GM20000 (cell line): ENCODE measurements around the gene P4HB.

ENCODE experiments used
- DNase-seq: peaks from one replicate; pipeline ENCODE4 v3.0.0; 2012; ENCODE audit warnings: low spot score
- TF ChIP-seq, protein P1 (sequence below): IDR thresholded peaks from 2 replicates; pipeline ENCODE4 v1.5.1; 2012; ENCODE audit warnings: mild to moderate bottlenecking, control low read depth; ENCODE audit errors: extremely low read depth, missing control alignments

The P4HB gene

DNA sequence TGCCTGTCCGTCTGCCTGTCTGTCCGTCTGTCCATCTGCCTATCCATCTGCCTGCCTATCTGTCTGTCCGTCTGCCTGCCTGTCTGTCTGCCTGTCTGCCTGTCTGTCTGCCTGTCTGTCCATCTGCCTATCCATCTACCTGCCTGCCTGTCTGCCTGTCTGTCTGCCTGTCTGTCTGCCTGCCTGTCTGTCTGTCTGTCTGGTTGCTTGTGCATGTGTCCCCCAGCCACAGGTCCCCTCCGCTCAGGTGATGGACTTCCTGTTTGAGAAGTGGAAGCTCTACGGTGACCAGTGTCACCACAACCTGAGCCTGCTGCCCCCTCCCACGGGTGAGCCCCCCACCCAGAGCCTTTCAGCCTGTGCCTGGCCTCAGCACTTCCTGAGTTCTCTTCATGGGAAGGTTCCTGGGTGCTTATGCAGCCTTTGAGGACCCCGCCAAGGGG is 50.8 kb downstream of the P4HB start:
- DNase-seq: no peak
- TF ChIP-seq, protein P1, sequence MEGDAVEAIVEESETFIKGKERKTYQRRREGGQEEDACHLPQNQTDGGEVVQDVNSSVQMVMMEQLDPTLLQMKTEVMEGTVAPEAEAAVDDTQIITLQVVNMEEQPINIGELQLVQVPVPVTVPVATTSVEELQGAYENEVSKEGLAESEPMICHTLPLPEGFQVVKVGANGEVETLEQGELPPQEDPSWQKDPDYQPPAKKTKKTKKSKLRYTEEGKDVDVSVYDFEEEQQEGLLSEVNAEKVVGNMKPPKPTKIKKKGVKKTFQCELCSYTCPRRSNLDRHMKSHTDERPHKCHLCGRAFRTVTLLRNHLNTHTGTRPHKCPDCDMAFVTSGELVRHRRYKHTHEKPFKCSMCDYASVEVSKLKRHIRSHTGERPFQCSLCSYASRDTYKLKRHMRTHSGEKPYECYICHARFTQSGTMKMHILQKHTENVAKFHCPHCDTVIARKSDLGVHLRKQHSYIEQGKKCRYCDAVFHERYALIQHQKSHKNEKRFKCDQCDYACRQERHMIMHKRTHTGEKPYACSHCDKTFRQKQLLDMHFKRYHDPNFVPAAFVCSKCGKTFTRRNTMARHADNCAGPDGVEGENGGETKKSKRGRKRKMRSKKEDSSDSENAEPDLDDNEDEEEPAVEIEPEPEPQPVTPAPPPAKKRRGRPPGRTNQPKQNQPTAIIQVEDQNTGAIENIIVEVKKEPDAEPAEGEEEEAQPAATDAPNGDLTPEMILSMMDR: no peak

DNA sequence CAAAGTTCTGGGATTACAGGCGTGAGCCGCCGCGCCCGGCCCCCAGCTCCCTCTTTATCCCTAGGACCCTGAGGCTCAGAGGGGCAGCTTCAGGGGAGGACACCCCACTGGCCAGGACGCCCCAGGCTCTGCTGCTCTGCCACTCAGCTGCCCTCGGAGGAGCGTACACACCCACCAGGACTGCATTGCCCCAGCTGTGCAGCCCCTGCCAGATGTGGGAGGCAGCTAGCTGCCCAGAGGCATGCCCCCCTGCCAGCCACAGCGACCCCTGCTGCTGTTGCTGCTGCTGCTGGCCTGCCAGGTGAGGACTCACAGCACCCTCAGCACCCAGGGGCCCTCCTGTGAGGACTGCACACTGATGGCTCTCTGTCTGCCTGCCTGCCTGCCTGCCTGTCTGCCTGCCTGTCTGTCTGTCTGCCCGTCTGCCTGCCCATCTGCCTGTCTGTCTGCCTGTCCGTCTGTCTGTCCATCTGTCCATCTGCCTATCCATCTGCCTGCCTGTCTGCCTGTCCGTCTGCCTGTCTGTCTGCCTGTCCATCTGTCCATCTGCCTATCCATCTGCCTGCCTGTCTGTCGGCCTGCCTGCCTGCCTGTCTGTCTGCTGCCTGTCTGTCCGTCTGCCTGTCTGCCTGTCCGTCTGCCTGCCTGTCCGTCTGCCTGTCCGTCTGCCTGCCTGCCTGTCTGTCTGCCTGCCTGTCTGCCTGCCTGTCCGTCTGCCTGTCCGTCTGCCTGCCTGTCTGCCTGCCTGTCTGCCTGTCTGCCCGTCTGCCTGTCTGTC is 51.4 kb downstream of the P4HB start:
- no peak for DNase-seq
- TF ChIP-seq, protein P1: no peak

DNA sequence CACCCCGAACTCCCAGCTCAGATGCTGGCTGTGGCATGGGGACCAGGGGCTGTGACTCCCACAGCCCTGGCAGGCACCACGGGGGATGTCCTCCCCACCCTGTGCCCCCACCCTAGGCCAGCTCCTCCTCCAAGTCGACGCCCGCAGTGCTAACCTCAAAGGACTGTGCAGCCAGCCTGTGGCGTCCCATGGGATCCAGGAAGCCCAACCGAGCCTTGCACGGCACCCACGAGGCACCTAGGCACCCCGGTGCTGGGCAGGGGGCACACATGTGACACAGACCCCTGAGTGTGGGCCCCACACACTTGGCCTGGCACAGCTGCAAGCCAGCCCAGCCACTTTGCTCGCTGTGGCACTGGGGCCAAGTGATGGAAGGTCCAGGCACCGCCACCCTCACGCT is 52.5 kb downstream of the P4HB start:
- TF ChIP-seq, protein P1: no peak

DNA sequence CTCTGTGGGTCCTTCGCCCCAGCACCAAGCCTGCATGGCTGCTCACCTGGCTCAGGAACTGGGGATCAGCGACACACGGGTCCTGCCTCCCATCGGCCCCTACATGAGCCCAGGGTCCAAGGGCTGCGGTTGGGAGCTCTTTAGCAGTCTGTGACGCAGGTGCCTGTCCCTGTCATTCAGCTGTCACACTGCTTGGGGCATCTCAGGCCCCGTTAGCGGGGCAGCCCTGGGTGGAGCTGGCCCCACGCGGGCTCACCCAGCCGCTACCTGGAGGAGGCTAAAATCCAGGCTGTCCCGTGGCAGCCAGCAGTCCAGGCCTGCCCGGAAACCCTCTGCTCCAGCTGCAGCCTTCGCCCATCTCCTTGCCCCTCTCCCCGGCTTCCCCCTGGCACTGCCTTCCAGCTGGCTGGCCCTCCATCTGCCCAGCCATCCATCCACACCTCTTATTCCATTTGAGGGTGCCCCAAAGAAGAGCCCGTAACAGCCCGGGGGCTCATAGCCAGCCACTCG is 53.1 kb downstream of the P4HB start:
- TF ChIP-seq, protein P1: no peak
- no peak for DNase-seq

More for the DNA sequence above, 52.5 kb downstream of the P4HB start:
- no peak for DNase-seq

DNA sequence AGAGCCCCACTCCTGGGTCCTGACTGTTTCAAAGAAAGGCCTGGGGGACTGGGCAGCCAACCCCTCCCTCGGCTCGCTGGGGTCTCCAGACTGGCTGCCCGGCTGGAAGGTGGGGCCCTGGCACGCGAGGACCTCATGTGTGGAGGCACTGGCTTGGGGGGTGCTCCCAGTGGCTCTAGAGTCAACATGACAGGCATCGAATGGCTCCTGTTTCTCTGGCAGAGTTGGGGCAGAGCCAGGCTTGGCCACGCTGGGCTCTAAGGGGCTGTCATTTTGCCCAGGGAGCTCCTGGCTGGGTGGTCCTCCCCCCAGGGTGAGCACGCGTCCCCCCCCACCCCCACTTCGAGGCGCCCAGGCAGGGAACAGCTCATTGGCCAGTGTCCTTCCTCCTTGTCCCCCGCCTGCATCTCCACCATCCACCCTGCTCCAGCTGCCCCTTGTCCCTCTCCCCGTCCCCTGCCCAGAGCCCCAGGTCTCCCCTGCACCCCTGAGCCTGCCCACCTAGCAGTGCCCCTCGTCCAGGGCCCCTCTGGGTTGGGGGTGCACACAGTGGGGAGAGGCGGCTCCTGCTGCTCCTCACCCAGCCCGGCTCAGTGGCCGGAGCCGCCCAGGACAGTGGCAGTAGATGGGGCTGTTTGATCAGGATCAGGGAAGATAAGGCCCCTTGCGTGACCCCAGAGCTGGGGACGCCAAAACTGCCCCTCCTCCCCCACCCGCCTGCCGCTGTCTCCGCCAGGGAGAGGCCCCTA is 53.7 kb downstream of the P4HB start:
- DNase-seq: no peak
- TF ChIP-seq, protein P1: no peak

DNA sequence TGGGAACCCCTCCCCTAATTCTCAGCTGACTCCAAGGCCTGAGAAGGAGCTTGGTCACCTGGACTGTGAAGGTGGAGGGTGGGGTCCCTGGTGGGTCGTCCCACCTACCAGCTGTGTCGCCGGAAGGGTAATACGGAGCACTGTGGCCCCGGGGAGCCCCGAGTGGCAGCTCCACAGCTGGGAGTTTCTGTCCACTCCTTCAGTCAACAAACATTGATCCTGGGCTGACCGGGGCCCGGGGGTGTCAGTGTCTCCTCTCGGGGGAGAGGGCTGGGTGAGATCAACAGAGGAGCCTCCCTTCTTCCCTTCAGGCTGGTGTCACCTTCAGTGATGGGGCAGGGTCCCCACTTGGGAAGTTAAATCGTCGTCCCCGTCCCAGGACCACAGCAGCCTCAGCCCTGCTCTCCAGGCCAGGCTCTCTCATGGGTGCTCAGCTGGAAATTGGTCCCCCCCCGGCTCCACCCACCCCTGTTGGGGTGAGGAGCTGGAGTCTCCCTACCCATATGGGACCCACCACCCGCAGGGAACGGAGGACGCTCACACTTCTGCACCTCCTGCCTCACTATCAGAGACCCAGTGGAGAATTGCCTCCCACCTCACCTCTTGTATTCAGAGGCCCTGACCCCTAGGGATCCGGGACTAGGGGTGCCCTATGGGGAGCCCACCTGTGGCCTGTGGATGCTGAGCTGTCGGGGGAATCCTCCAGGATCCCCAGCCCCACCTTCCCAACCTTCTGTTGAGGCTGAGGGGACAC is 54.5 kb downstream of the P4HB start:
- TF ChIP-seq, protein P1: no peak
- no peak for DNase-seq
